ENCODE measurements around the gene SCAI.
"Not testable (repeated sequence)": the region's sequence is repeated elsewhere in the genome, so short reads cannot be mapped to it uniquely, and the experiment has no call there.

Gene SCAI

DNA sequence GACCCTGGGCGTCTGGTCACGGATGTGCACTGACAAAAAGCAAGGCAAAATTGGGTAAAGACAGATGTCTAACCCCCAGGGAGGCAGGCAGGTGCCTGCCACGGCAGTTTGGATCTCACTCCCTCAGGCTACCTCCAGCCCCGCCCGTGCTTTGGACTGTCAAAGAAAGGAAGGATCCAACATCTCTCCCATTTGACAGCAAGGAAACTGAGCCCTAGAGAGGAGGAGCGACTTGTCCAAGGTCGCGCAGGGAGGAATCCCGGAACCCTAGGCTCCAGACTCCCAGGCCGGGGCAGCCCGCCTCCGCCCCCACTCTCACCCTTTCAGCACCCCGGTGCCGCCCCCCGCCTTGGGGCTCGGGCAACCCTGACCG is 202.8 kb downstream of the SCAI start:
- no peak for DNase-seq

DNA sequence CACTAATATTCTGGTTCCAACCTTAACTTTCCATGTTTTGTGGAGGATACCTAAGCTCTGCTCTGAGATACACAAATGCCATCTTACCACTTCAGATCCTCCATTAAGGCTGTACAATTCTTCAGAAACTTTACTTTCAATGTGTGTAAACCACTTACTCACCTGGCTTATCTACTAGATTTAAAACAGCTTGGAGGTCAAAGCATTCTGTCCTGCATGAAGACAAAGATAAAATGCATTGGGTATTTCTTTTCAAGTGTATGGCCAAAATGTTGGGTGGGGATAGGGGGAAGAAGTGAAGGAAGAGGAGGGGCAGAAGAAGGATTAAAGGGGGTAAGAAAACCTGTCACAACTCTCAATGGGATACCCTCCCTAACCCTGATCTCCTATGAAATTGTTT is 203.4 kb downstream of the SCAI start:
- DNase-seq, result no peak

DNA sequence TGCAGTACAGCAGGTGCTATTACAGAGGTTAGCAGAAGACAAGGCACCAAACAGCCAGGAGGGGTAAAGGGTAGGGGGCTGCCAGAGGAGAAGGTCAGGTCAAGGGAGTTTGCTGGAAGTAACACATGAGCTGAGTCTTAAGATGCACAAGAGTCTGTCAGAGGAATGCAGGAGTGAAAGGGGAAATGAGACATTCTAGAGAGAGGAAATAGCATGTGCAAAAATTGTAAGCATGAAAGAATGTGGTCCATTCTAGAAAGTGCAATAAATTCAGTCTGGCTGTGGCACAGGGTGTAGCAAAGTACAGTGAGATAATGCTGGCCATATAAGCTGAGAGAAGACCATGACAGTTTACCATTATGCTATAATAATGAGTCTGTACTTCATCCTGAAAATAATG is 209.0 kb downstream of the SCAI start:
- no peak for DNase-seq

DNA sequence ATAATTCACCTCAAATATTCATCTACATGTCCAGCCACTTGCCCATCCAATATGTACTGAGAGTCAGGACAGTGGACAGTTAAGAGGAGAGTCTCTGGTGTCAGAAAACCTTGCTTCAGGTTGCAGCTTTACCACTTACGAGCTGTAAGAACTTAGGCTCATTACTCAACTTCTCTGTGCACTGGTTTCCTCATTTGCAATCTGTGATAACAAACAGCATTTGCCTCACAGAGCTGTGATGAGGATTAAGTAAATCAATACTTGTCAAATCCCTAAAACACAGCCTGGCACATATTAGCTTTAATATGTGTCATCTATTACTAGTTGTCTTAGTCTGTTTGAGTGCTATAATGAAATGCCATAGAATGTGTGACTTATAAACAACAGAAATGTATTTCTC is 211.0 kb downstream of the SCAI start:
- no peak for DNase-seq

DNA sequence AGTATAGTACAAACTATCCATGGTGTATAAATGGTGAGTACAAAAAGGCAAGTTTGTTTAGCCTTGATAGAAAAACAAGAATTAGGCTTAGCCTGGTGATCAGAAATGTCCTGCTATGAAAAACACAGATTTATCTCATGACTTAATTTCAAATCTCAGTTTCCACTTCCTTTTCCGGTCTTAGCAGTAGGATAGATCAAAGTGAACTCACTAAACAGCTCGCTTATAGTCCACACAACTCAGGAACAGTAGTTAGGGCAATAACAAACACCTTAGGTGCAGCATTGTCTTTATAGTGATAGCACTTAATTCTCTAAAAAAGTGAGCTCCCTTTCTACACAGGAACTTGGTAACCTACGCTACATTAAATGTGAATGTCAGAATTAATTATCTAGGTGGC is 213.9 kb downstream of the SCAI start:
- DNase-seq, result no peak

DNA sequence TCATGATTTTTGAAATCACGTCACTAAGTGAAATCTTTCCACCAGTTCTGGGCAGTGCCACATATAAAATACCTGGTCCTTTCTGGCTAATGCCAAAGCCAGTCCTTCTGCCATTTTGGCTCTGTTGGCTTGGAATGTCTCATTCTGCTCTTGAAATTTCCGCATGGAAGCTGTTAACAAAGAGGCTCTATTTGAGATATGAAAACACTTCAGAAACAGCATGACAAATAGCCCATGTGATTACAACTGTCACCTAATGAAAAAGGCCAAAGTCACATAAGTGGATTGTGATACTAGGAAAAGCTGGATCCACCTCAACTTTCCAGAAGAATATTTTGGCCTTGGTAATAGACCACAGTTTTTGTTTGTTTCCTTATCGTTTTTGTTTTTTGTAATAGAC is 215.2 kb downstream of the SCAI start:
- DNase-seq, result no peak

DNA sequence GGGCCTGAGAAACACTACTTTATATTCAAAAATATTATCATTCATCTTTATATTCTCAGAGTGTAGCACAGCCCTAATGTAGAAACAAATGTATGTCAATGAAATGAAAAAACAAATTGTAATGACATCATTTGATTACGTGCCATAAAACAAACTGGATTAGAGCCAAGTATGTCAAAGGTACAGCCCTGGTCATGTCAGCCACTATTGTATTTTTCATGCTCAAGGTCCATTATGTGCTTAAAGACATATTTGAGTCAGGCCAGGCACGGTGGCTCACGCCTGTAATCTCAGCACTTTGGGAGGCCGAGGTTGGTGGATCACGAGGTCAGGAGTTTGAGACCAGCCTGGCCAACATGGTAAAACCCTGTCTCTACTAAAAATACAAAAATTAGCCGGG is 222.9 kb downstream of the SCAI start:
- not testable (repeated sequence) for DNase-seq

DNA sequence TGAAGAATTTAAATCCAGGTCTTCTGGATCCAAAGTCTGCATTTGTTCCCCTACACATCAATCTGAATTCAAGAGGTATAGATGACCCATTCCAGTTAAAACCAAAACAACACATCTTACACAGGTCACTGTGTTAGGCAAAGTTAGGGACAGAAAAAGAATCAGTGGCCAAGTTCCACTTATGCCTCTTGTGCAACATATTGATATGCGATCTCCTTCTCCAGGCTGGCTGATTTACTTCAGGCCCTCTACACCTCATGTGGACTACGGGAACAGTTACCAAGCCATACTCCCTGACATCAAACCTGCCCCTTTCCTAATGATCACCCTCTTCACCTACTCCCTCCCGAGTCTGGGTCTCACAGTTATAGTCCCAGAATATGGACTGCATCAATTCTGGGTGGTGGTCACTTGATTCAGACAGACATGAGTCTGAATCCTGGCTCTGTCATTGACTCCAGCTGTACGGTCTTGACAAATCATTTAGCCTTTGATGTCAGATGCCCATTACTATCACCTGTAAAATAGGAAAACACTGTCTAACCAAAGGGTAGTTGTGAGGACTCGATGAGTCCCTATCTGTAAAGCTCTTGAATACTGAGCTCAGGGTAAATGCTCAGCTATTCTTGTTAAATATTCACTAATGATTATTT is 228.4 kb downstream of the SCAI start:
- no peak for DNase-seq

DNA sequence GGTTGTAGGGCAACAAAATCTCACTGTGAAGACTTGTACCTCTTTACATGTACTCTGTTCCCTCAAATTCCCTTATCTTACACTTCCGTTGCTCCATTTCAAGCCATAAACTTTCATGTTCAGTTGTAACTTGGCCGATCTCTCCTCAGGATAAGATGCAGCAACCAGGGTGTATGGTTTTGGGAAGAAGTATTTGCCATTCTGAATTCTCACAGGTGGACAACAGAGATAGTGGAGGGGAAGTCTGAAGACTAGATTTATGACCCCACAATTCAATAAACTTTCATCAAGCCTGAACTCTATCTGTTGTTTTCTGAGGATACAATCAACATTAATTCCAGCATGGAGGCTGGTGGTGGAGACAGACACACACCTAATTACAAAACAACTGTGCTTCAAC is 229.9 kb downstream of the SCAI start:
- no peak for DNase-seq

DNA sequence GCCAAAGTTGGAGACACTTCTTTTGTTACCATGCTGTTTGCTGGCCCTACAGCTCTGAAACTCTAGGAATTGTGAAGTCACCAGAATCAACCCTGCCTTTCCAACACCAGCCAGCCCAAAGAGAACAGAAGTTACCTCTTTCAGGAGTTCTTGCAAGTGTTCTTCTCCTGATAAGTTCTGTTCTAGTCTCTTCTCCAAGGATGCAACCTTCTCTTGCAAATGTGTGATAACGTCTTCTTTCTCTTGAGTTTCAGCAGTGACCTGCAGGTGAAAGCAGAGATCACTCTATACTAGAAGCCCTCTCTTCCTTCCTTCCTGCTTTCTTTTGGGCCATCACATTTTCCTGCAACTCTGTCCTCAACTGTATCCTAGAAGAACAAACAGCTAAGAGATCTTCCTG is 231.6 kb downstream of the SCAI start:
- DNase-seq, result no peak

DNA sequence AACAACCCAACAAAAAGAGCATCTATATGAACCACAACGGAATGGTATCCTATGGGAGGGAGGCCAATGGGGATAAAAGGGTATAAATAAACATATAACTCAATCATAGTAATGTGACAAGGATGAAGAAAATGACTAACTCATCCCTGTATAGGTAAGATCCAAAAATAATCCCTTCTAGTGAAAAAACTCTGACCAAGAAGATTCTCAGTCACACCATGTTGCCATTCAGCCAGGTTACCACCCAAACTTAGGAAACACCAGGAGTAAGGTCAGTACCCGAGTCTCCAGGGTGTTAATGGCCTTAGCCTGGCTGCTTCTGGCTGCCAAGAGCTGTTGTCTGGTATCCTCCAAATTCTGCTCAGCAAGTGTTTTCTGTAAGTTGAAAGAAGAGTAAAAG is 235.2 kb downstream of the SCAI start:
- no peak for DNase-seq

DNA sequence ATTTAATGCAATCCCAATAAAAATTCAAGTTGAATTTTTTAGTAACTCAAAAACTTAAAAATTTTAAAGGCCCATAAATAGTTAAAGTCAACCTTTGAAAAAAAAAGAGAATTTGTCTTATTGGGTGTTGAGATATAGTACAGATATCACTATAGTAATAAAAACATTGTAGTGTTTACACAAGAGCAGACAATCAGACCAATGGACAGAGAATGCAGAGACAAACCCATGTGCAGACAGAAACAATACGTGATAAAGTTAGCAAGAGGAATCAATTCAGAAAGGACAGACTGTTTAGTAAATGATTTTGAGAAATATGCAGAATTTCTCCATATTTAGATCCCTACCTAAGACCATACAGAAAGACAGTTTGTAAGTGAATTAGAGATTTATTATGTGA is 236.4 kb downstream of the SCAI start:
- DNase-seq, result no peak

DNA sequence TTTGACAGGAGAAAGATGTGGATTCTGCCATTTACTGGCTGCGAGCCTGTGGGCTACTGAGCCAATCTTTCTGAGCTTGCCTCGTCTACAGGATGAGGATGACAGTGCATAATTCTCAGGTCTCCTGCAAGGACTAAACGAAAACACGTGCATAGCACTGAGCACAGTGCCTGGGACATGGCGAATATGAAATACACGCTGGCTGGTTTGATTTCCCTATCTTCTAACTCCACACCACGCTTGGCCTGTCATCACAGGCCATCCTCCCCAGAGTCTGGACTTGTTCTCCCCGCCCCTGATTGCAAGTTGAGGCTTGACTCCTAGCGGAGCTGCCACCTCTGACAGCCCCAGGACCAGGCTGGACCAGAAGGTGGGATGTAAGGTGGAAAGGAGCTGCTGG is 243.5 kb downstream of the SCAI start:
- DNase-seq, result no peak

DNA sequence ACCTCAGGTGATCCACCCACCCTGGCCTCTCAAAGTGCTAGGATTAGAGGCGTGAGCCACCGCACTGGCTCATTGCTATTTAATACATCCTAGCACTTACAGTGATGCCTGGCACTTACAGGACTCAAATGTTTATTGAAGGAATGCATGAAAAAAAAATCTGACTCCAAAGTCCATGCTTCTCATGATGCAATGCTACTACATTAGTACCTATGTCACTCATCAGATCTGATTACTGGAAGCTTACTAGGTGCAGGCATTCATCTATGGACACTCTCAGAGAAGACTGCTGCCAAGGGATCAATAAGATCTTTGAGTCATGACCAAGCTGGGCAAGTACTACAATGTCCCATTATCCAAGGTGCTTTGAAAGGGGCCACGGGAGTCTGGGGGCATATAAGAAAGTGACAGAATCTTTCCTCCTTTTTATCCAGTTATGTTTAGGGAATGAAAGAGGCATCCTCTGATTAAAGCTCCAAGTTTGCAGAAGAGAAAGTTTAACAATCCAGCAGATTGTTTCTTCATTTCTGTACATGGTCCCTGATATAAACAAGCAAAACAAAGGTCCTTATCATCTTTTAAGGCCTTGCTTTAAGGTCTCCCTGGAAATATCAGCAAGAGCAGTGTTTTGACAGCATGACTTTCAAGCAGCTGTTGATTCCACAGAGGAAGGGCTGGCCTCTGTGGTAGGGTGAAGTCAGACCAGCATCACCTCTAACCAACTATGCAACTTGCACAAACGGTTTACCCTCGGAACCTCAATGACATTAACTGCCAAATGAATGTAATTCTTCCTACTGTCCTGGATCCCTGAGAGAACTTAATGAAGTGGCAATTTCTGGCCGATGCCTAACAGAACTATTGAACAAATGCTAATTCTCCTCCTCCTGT is 245.5 kb downstream of the SCAI start:
- no peak for DNase-seq

DNA sequence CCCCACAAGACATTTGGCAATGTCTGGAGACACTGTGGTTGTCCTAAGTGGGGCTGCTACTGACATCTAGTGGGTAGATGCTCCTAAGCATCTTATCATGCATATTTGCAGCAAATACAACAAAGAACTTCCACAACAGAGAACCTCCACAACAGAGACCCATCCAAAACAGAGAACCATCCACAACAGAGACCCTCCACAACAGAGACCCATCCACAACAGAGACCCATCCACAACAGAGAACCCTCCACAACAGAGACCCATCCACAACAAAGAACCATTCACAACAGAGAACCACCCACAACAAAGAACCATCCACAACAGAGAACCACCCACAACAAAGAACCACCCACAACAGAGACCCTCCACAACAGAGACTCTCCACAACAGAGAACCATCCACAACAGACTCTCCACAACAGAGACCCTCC is 248.6 kb downstream of the SCAI start:
- DNase-seq, result no peak

DNA sequence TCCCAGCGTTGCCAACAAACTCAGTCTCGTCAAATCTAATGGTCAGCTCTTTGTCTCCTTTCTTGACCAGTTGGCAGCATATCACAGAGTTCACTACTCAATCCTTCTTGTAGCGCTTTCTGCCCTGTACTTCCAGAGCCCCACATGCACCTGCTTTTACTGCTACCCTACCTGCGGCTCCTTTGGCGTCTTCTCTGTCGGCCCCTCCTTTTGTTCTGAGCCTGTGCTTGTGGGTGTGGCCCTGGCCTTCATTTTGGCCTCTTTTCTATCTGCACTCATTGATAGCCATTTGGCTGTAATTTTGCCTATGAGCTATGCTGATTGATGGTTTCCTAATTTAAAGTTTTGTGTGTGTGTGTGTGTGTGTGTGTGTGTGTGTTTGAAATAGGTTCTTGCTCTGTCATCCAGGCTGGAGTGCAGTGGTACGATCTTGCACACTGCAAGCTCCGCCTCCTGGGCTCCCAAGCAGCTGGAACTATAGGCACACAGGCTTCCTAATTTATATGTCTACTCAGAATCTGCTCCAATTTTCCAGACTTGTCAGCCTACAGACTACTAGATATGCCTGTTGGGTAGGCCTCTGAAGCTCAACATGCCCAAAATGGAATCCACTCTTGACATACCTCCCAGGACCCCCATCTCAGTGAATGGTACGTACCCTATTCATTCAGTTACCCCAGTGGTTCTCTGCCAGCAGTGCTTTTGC is 249.1 kb downstream of the SCAI start:
- no peak for DNase-seq

Data from right hindlimb (tissue), 1 donor.